Right lobe of liver (tissue), 6 donors: ENCODE data around the gene EYA2. TPM values are rescaled to one million over a fixed set of nuclear protein-coding genes. Genes with fewer than 3 reads are reported as not detected.

Experiments
- ATAC-seq, 4 donors: fragments of 200-7000 bp; cut with Tn5 transposase; one replicate each; pipeline ENCODE4 v1.9.1; 2020; ENCODE audit warnings: mild to moderate bottlenecking in 4 of 4, moderate library complexity in 4 of 4
- DNase-seq, 3 donors: peaks; one replicate each; pipeline ENCODE4 v3.0.0-alpha.2; 2020
- H3K27ac ChIP-seq, 3 donors: fragments of 200-600 bp; one replicate each; pipeline ENCODE4 v1.8.0; 2022
- H3K27me3 ChIP-seq, 2 donors: fragments of 200-600 bp; one replicate each; pipeline ENCODE4 v1.8.0; 2022
- H3K36me3 ChIP-seq, 4 donors: fragments of 200-600 bp; sonication (generic) in 1 of 4; one replicate each; pipeline versions ENCODE4 v1.5.1 to v1.8.0; 2017 to 2022; ENCODE audit warnings: control low read depth in 1 of 4
- H3K4me1 ChIP-seq, 4 donors: fragments of 200-600 bp; sonication (generic) in 1 of 4; one replicate each; pipeline versions ENCODE4 v1.5.1 to v1.8.0; 2017 to 2022; ENCODE audit warnings: control low read depth in 1 of 4
- H3K4me3 ChIP-seq, 3 donors: fragments of 200-600 bp; one replicate each; pipeline ENCODE4 v1.8.0; 2022
- H3K9me3 ChIP-seq, 4 donors: fragments of 200-600 bp; sonication (generic) in 1 of 4; one replicate each; pipeline versions ENCODE4 v1.5.1 to v1.8.0; 2017 to 2022; ENCODE audit warnings: control low read depth in 1 of 4
- CTCF ChIP-seq, 4 donors: fragments of 200-600 bp in 3 of 4; fragments of 450-650 bp in 1 of 4; IDR thresholded peaks; one replicate each; pipeline versions ENCODE4 v1.5.1 to v1.8.0; 2016 to 2022; ENCODE audit warnings: antibody characterized with exemption in 4 of 4, mild to moderate bottlenecking in 2 of 4
- POLR2A ChIP-seq: fragments of 450-650 bp; IDR thresholded peaks from one replicate; pipeline ENCODE4 v1.6.1; 2017; ENCODE audit warnings: antibody characterized with exemption, mild to moderate bottlenecking
- WGBS: methylation state at CpG from one replicate; pipeline ENCODE4 v1.1.6; 2018; ENCODE audit warnings: low coverage, low lambda C conversion rate; ENCODE audit not compliant: insufficient coverage; ENCODE audit errors: missing lambda C conversion rate; 5-methylcytosine and 5-hydroxymethylcytosine counted together
- intact Hi-C, 2 donors: fragments of 100-400 bp; cut with DNase I; formaldehyde crosslinking; loops; one replicate each; pipeline versions ENCODE4 v1.11.2 to v1.14.1; 2022
- total RNA-seq, 6 experiments: library from RNA; depleted of rRNA in 2 of 6; stranded (reverse); fragments of >200 nt in 2 of 6; fragmentation: NEBNext Ultra II Directional in 3 of 6; extraction: Animal tissue kit (Norgen Biotek cat#: 25700) in 3 of 6; gene quantifications; one replicate each; pipeline versions ENCODE4 v1.1.0 to v1.2.4, GENCODE V29; 2016 to 2023
- donor health status: DM: no; HTN: yes; CAD: no.
- donor health status: DM: no; HTN: no; CAD: no.
- donor health status: DM: no; HTN: no; CAD: no.
- donor health status: DM: no; HTN: yes; CAD: no.
- donor health status: DM: no; HTN: yes; CAD: no.

Gene EYA2
- total RNA-seq, 6 experiments from 2014 or later = 0.12 to 3.0 (median 0.49) TPM

GRCh38 chr20:47181056-47181862 lies 286.6 kb downstream of the EYA2 start:
- intact Hi-C loops = no loop called here
- no peaks in the 10 kb centered on the region for H3K27me3 ChIP-seq
- DNase-seq = no peak
- no peak overlapping the region for H3K27ac ChIP-seq
- no peak overlapping the region for H3K4me3 ChIP-seq
- no peaks in the 10 kb centered on the region for H3K9me3 ChIP-seq
- no peaks in the 10 kb centered on the region for H3K4me1 ChIP-seq
- 69% methylated on average over 5 of the region's 5 CpGs for WGBS
- ATAC-seq = peak in 2 of 4 donors; percentile 43 to 66
- TF ChIP-seq CTCF (IDR thresholded peaks at IDR 0.05) (no peak), POLR2A (no peak)
- no peaks in the 10 kb centered on the region for H3K36me3 ChIP-seq

- Histone ChIP-seq H3K4me1 (no peaks in the 10 kb centered on the region), H3K4me3 (no peak overlapping the region), H3K27ac (no peak overlapping the region), H3K9me3 (no peaks in the 10 kb centered on the region), H3K36me3 (no peaks in the 10 kb centered on the region), H3K27me3 (no peaks in the 10 kb centered on the region)
- DNase-seq = no peak
- no peak for TF ChIP-seq CTCF (IDR thresholded peaks at IDR 0.05)
- TF ChIP-seq POLR2A = no peak
- 69% methylated on average over 5 of the region's 9 CpGs for WGBS
- no peak for ATAC-seq
- intact Hi-C loops = no loop called here
Observed at GRCh38 chr20:47183367-47183766, 288.7 kb downstream of the EYA2 start.

GRCh38 chr20:47187450-47188195 lies 293.0 kb downstream of the EYA2 start:
- 71% methylated on average over 10 of the region's 19 CpGs for WGBS
- Histone ChIP-seq H3K36me3 (no peaks in the 10 kb centered on the region), H3K9me3 (no peaks in the 10 kb centered on the region), H3K27ac (no peak overlapping the region), H3K4me3 (no peak overlapping the region), H3K27me3 (no peaks in the 10 kb centered on the region), H3K4me1 (no peaks in the 10 kb centered on the region)
- DNase-seq (no peak), ATAC-seq (no peak)
- TF ChIP-seq POLR2A = no peak
- TF ChIP-seq CTCF (IDR thresholded peaks at IDR 0.05) = no peak
- intact Hi-C loops = no loop called here

- 60% methylated on average over 5 of the region's 5 CpGs for WGBS
- no peaks in the 10 kb centered on the region for H3K4me1 ChIP-seq
- intact Hi-C loops = no loop called here
- no peak overlapping the region for H3K4me3 ChIP-seq
- H3K9me3 ChIP-seq = no peaks in the 10 kb centered on the region
- H3K36me3 ChIP-seq = no peaks in the 10 kb centered on the region
- no peaks in the 10 kb centered on the region for H3K27me3 ChIP-seq
- no peak overlapping the region for H3K27ac ChIP-seq
- DNase-seq (no peak), ATAC-seq (no peak)
- TF ChIP-seq CTCF (IDR thresholded peaks at IDR 0.05) = no peak
Observed at GRCh38 chr20:47188540-47188939, 293.9 kb downstream of the EYA2 start.
